Measurements from ENCODE around the gene JSRP1. TPM values are rescaled to one million over a fixed set of nuclear protein-coding genes. Genes with fewer than 3 reads are reported as not detected.

JSRP1 gene
- total RNA-seq, 2 donors from 2014 or later: 0.64 to 1.3 TPM

DNA sequence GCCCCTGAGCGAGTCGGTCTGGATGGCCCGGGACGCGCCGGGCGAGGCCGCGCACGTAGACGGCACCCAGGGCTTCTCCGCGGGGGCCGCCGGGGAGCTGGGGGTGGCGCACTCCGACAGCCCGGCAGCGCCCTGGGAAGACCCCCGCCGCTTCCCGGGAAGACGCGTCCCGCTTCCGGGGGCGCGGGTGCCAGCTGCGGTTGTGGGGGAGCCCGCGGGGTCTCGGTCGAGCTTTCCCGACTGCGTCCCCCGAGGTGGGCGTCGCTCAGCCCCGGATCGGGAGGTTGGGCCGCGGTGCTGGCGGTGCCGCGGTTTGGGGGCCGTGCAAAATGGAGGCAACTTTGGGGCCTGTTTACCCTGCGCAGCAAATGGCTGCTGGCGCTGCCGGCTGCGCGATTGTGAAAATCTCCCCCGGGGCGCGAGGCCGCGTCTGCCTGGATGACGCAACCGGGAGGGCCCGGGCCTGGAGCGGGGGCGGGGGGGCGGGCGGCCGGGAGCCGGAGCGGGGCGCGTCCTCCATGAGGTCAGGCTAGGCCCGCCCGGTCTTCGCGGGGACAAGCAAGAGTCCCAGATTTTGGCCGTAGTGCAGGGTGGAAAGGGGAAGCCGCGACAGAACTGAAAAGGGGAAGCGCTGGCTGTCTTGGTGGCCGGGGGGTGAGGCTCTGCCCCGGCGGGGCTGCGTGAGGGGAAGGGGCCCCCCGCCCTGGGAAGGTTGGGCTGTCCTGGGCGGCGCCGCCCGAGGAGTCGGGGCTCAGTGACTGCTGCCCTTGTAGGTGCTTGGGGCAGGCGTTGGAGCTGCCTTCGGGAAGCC lies 14.4 kb upstream of the JSRP1 start:
- peaks cover 44% of the 10 kb centered on the region for H3K4me1 ChIP-seq

DNA sequence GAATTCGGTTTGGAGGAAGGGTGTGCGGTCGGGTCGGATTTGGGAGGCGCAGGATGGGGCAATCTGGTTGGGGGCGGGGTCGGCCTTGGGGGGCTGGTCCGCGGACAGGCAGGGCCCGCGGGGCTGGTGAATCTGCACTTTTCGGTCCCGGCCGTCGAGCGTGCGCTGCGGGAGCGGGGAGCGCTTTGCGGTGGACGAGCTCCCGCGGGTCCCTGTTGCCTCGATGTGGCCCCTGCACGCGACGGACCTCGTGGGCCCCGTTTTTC lies 13.9 kb upstream of the JSRP1 start:
- peak; percentile 61 for DNase-seq
- peaks cover 38% of the 10 kb centered on the region for H3K4me1 ChIP-seq
- intact Hi-C loops (cut with DNase I): loop anchor here (5.0 kb wide), 1 partner anchor 33 kb away; the partner anchor contains the start of genes PLEKHJ1 and SF3A2

More for the DNA sequence above, 14.4 kb upstream of the JSRP1 start:
- peak overlapping the region; percentile 98 for H3K4me3 ChIP-seq
- no peaks in the 10 kb centered on the region for H3K27me3 ChIP-seq
- no peaks in the 10 kb centered on the region for H3K9me3 ChIP-seq
- H3K27ac ChIP-seq: peak overlapping the region; percentile 99
- DNase-seq: peak; percentile 77
- TF ChIP-seq, protein P1, sequence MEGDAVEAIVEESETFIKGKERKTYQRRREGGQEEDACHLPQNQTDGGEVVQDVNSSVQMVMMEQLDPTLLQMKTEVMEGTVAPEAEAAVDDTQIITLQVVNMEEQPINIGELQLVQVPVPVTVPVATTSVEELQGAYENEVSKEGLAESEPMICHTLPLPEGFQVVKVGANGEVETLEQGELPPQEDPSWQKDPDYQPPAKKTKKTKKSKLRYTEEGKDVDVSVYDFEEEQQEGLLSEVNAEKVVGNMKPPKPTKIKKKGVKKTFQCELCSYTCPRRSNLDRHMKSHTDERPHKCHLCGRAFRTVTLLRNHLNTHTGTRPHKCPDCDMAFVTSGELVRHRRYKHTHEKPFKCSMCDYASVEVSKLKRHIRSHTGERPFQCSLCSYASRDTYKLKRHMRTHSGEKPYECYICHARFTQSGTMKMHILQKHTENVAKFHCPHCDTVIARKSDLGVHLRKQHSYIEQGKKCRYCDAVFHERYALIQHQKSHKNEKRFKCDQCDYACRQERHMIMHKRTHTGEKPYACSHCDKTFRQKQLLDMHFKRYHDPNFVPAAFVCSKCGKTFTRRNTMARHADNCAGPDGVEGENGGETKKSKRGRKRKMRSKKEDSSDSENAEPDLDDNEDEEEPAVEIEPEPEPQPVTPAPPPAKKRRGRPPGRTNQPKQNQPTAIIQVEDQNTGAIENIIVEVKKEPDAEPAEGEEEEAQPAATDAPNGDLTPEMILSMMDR (IDR thresholded peaks at IDR 0.05): no peak
- H3K36me3 ChIP-seq: no peaks in the 10 kb centered on the region
- H3K9ac ChIP-seq (ENCODE audit: low read depth in 2 of 2, low read length in 2 of 2): peak overlapping the region; percentile 95 to 100
- intact Hi-C loops (cut with DNase I): loop anchor here (5.0 kb wide), 1 partner anchor 33 kb away; the partner anchor contains the start of genes PLEKHJ1 and SF3A2

DNA sequence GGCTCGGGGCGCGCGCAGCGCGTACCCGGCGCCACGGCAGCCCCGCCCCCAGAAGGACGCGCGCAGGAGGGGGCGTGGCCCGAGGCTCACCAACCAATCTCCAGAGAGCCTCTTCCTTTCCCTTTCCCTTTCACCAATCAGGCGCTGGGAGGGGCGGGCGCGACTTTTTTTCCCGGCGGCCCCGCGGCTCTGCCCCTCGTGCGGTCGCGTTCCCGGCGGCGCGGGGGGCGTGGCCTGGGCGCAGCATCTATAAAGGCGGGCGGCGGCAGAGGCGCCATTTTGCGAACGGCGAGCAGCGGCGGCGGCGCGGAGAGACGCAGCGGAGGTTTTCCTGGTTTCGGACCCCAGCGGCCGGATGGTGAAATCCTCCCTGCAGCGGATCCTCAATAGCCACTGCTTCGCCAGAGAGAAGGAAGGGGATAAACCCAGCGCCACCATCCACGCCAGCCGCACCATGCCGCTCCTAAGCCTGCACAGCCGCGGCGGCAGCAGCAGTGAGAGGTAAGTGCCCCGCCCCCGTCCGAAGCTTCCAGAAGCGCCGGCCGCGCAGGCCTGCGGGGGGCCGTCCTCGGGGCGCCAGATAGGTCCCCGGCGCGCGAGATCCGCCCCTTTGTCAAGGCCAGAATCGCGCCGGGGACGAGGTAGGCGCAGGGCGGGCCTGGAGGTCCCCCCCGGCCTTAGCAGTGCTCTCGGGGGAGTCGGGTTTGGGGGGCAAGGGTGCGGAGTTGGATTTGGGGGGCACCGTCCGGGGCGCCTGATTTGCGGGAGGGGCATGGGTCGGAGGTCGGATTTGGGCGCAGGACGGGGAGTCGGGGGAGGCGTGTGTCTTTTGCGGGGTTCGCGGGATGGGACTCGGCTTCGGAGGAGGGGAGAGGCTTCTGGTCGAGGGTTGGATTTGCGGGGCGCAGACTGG lies 13.3 kb upstream of the JSRP1 start:
- intact Hi-C loops (cut with DNase I): loop anchor here (5.0 kb wide), 1 partner anchor 32 kb away; the partner anchor contains the start of genes PLEKHJ1 and SF3A2
- Histone ChIP-seq H3K4me1 (peaks cover 36% of the 10 kb centered on the region), H3K36me3 (no peaks in the 10 kb centered on the region), H3K4me3 (peak overlapping the region; percentile 98), H3K9ac (ENCODE audit: low read depth in 2 of 2, low read length in 2 of 2) (peak overlapping the region; percentile 95 to 100), H3K9me3 (no peaks in the 10 kb centered on the region), H3K27me3 (no peaks in the 10 kb centered on the region), H3K27ac (peak overlapping the region; percentile 99)
- TF ChIP-seq, protein P1 (IDR thresholded peaks at IDR 0.05): no peak
- peak; percentile 99 for DNase-seq

More for the DNA sequence above, 13.9 kb upstream of the JSRP1 start:
- H3K27ac ChIP-seq: peak overlapping the region; percentile 99
- H3K9ac ChIP-seq (ENCODE audit: low read depth in 2 of 2, low read length in 2 of 2): peak overlapping the region; percentile 95 to 100
- no peaks in the 10 kb centered on the region for H3K9me3 ChIP-seq
- H3K4me3 ChIP-seq: peak overlapping the region; percentile 98
- H3K36me3 ChIP-seq: no peaks in the 10 kb centered on the region
- TF ChIP-seq, protein P1 (IDR thresholded peaks at IDR 0.05): no peak
- H3K27me3 ChIP-seq: no peaks in the 10 kb centered on the region

DNA sequence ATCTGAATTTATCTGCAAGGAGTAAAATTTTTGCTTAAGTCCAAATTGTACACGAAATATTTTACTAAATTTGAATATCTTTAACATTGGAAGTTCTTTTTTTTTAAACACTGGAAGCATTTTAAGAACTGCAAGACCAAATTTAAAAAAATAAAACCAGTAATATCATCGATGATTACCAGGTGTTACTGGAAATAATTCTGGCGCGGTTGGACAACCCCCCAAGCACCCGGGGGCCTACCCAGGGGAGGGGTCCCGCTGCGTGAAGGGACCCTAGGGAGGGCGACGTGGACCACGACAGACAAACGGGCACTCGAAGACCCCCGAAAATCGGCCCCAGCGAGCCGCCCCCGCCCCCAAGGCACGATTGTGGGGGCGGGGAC lies 12.6 kb upstream of the JSRP1 start:
- Histone ChIP-seq H3K9ac (ENCODE audit: low read depth in 2 of 2, low read length in 2 of 2) (peak overlapping the region; percentile 58 to 64), H3K4me3 (peak overlapping the region; percentile 98), H3K9me3 (no peaks in the 10 kb centered on the region), H3K27me3 (no peaks in the 10 kb centered on the region), H3K27ac (peak overlapping the region; percentile 99), H3K4me1 (peaks cover 30% of the 10 kb centered on the region), H3K36me3 (no peaks in the 10 kb centered on the region)
- DNase-seq: no peak
- TF ChIP-seq, protein P1 (IDR thresholded peaks at IDR 0.05): no peak
- intact Hi-C loops (cut with DNase I): no loop called here

DNA sequence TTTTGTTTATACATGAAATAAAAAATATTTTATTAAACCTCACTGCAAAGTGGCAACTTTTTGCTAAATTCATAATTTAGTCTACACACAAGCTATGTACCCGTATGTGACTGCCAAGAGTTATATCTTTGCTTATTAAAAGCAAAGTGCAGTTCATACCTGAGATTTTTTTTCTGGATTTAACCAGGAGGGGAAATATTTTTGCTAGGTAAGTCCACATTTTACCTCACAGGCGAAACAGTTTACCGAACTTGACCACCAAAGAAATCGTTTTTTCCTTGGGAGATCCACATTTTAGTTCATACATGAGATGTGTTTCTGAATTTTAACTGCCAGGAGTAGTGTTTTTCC lies 12.2 kb upstream of the JSRP1 start:
- Histone ChIP-seq H3K4me3 (no peak overlapping the region), H3K4me1 (peaks cover 27% of the 10 kb centered on the region), H3K9me3 (no peaks in the 10 kb centered on the region), H3K9ac (ENCODE audit: low read depth in 2 of 2, low read length in 2 of 2) (peak overlapping the region in 1 of 2 donors; percentile 58), H3K27ac (no peak overlapping the region), H3K36me3 (no peaks in the 10 kb centered on the region), H3K27me3 (no peaks in the 10 kb centered on the region)
- DNase-seq: no peak
- TF ChIP-seq, protein P1 (IDR thresholded peaks at IDR 0.05): no peak
- intact Hi-C loops (cut with DNase I): no loop called here

All from colonic mucosa (tissue), 4 donors.